Epithelial cell of proximal tubule (primary cell): Measurements from ENCODE around the gene ZNF280C. TPM values are rescaled to one million over a fixed set of nuclear protein-coding genes. Genes with fewer than 3 reads are reported as not detected.

Experiments
- DNase-seq: peaks from one replicate; pipeline ENCODE4 v3.0.0-alpha.2; 2011; ENCODE audit warnings: low read depth
- H3K4me3 ChIP-seq: 2 replicates; pipeline ENCODE4 v1.5.1; 2011; ENCODE audit warnings: low read depth, mild to moderate bottlenecking, low read length
- total RNA-seq: library from RNA; depleted of rRNA; stranded (reverse); fragments of >200 nt; gene quantifications from 2 replicates; pipeline ENCODE4 v1.2.3, GENCODE V29; 2015
- TF ChIP-seq, protein P1 (sequence below): conservative IDR thresholded peaks from 2 replicates; pipeline ENCODE4 v1.5.1; 2012; ENCODE audit warnings: low read depth, mild to moderate bottlenecking, low read length

The ZNF280C gene, protein sequence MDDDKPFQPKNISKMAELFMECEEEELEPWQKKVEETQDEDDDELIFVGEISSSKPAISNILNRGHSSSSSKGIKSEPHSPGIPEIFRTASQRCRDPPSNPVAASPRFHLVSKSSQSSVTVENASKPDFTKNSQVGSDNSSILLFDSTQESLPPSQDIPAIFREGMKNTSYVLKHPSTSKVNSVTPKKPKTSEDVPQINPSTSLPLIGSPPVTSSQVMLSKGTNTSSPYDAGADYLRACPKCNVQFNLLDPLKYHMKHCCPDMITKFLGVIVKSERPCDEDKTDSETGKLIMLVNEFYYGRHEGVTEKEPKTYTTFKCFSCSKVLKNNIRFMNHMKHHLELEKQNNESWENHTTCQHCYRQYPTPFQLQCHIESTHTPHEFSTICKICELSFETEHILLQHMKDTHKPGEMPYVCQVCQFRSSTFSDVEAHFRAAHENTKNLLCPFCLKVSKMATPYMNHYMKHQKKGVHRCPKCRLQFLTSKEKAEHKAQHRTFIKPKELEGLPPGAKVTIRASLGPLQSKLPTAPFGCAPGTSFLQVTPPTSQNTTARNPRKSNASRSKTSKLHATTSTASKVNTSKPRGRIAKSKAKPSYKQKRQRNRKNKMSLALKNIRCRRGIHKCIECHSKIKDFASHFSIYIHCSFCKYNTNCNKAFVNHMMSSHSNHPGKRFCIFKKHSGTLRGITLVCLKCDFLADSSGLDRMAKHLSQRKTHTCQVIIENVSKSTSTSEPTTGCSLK
- total RNA-seq = 2.8 and 5.2 TPM in 2 replicates

- peak within 1 kb of the TSS; percentile 78 for H3K4me3 ChIP-seq
- DNase-seq = peak; percentile 54
- TF ChIP-seq, protein P1, sequence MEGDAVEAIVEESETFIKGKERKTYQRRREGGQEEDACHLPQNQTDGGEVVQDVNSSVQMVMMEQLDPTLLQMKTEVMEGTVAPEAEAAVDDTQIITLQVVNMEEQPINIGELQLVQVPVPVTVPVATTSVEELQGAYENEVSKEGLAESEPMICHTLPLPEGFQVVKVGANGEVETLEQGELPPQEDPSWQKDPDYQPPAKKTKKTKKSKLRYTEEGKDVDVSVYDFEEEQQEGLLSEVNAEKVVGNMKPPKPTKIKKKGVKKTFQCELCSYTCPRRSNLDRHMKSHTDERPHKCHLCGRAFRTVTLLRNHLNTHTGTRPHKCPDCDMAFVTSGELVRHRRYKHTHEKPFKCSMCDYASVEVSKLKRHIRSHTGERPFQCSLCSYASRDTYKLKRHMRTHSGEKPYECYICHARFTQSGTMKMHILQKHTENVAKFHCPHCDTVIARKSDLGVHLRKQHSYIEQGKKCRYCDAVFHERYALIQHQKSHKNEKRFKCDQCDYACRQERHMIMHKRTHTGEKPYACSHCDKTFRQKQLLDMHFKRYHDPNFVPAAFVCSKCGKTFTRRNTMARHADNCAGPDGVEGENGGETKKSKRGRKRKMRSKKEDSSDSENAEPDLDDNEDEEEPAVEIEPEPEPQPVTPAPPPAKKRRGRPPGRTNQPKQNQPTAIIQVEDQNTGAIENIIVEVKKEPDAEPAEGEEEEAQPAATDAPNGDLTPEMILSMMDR = peak; percentile 32
These were observed at the start of gene ZNF280C for GRCh38 chrX:130268449-130269170. Gene ZNF280C, minus strand, starts transcription at chrX:130268899. Its CDS starts 8,450 bp downstream, at chrX:130260449.

- DNase-seq = no peak
These were observed 36.1 kb upstream of the ZNF280C start for GRCh38 chrX:130304587-130305368.

DNA sequence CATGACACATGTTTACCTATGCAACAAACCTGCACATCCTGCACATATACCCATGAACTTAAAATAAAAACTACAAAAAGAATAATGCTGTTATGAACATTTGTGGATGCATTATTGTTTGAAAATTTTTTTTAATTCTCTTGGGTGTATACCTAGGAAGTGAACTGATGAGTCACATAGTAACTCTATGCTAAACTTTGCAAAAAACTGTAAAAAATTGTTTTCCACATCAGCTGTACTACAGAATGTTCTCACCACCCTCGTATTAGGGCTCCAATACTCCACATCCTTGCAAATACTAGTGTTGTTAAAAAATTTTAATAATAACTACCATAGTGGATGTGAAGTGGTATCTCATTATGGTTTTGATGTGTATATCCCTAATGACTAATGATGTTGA is 33.3 kb upstream of the ZNF280C start:
- no peak for DNase-seq
- no peak overlapping the region for H3K4me3 ChIP-seq
- TF ChIP-seq, protein P1 = no peak

More at GRCh38 chrX:130304587-130305368, 36.1 kb upstream of the ZNF280C start:
- TF ChIP-seq, protein P1 = peak; percentile 3
- H3K4me3 ChIP-seq = no peak overlapping the region

DNA sequence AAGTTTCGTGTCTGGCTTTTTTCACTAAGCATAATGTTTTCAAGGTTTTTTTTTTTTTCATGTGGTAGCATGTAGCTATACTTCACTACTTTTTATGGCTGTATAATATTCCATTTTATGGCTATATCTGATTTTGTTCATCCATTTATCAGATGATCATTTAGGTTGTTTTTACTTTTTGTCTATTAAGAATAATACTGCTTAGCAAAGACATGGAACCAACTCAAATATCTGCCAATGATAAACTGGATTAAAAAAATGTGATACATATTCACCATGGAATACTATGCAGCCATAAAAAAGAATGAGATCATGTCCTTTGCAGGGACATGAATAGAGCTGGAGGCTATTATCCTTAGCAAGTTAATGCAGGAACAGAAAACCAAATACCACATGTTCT is 32.7 kb upstream of the ZNF280C start:
- no peak for DNase-seq
- no peak overlapping the region for H3K4me3 ChIP-seq
- TF ChIP-seq, protein P1 = no peak

DNA sequence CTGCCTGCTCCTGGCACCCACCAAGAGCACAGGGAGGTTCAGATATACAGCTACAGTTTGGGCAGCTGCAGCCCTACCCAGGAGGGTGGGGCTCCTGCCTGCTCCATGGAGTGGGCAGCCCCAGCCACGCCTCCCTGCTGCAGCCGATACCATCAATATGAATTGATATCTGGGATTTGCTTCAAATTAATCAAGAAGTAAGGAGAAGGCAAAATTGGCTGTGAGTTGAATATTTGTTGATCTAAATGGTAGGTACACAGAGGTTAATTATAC is 31.2 kb upstream of the ZNF280C start:
- no peak overlapping the region for H3K4me3 ChIP-seq
- TF ChIP-seq, protein P1 = no peak
- DNase-seq = no peak

DNA sequence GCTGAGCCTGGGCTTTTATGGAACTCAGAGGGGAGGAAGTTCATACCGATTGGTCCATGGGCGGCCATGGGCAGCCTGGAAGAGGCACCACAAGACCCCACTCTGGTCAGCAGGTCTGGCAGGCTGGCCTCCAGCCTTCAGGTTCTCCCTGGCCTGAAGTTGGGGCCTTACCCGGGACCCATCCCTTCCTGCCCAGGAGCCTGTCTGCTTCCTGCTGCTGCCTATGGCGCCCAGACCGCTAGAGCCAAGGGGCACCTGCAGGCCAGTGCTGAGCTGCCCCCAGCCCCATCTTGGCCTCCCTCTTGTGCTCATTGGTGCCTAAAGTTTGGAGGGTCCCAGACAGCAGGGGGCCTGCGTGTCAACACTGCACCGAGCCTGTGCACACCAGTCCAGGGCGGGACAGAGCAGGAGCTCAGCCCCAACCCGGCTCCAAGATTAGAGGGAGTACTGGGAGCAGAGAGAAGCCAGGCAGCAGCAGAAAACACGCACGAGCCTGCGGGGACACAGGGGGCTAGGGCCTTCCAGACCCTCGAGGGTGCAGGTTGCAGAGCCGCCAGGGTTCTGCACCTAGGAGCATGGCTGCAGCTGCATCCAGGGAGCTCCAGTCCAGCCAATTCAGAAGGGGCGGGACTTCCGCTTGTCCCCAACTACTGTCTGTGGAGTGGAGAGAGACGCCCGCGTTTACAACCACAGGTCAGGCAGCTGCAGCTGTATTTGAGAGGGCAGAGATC is 30.7 kb upstream of the ZNF280C start:
- H3K4me3 ChIP-seq = no peak overlapping the region
- TF ChIP-seq, protein P1 = no peak

More for the DNA sequence above, 30.7 kb upstream of the ZNF280C start:
- no peak for DNase-seq
